GM19452 (cell line): ENCODE data around the gene BBS4.

Source experiments
- ATAC-seq: cut with Tn5 transposase; IDR thresholded peaks from one replicate; pipeline ENCODE4 v1.9.1; 2021; ENCODE audit not compliant: unreplicated experiment

BBS4 gene

DNA sequence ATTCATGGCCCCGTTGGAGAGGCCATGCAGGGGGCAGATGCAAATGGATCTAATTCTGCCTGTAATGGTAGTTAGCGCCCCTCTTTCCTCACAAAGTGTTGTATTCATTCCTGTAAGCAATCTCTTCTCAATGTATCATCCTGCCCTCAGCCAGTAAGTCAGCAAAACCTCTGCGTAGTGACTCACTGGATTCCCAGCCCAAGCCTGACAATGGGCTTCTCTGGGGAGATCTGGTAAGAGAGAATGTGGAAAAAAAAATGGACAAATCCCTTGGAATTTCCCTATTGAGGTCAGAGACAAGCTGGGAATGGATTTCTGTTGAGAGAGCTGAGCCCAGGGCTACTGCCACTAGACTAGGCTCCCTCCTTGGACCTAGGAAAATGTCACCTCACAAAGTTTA is 72.2 kb downstream of the BBS4 start:
- no peak for ATAC-seq

DNA sequence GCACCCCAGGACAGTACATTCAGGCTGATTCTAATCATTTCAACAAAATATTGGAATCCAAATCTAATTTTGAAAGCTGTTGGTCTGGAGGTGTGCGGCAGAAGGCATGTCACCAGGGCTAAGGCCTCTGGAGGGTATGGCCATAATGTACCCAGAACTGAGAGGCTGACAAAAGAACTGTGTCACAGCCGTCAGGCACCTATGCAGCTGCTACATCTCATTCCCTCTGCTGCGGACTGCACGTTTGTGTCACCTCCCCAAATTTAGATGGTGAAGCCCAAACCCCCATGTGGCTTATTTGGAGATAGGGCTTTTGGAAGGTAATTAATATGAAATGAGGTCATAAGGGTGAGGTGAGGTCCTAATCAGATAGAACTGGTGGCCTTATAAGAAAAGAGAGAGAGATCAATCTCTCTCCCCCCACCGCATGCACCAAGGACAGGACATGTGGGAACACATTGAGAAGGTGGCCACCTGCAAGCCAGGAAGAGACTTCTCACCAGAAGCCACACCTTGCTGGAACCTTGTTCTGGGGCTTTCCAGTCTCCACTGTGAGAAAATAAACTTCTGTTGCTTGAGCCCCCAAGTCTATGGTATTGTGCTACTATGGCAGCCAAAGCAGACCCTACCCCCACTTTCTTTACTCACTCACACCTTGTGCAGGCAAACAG is 74.7 kb downstream of the BBS4 start:
- no peak for ATAC-seq

DNA sequence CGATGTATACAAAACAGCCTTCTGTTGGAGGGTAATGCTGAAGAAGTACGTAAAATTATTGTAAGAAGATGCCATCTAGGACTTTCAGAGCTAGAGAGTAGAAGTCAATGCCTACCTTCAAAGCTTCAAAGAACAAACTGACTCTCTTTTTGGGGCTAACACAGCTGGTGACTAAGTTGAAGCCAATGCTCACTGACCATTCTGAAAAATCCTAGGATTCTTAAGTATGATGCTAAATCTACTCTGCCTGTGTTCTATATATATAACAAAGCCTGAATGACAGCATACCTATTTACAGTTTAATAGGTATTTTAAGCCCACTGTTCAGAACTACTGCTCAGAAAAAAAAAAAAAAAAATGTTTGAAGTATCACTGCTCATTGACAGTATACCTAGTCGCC is 78.6 kb downstream of the BBS4 start:
- no peak for ATAC-seq

DNA sequence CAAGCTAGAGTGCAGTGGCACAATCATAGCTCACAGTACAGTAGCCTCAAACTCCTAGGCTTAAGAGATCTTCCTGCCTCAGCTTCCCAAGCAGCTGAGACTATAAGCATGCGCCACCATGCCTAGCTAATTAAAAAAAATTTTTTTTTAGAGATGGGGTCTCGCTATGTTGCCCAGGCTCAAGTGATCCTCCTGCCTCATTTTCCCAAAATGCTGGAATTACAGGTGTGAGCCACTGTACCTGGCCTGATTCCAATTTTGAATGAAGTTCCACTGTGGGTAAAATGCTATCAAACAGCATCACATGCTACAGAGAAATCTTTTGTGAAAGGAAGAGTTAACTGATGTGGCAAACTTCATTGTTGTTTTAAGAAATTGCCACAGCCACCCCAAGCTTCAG is 80.0 kb downstream of the BBS4 start:
- no peak for ATAC-seq

DNA sequence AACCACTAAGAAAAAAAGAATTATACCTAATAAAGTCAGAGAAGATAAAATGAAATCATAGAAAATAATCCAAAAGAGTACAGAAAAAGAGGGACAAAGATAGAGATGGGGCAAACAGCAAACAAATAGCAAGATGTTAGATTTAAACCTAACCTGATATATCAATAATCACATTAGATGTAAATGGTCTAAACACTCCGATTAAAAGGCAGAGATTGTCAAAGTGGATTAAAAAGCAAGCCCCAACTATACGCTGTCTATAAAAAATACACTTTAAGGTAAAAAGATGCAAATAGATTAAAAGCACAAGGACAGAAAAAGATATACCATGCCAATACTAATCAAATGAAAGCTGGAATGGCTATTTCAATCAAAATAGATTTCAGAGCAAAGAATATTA is 80.8 kb downstream of the BBS4 start:
- ATAC-seq: no peak

DNA sequence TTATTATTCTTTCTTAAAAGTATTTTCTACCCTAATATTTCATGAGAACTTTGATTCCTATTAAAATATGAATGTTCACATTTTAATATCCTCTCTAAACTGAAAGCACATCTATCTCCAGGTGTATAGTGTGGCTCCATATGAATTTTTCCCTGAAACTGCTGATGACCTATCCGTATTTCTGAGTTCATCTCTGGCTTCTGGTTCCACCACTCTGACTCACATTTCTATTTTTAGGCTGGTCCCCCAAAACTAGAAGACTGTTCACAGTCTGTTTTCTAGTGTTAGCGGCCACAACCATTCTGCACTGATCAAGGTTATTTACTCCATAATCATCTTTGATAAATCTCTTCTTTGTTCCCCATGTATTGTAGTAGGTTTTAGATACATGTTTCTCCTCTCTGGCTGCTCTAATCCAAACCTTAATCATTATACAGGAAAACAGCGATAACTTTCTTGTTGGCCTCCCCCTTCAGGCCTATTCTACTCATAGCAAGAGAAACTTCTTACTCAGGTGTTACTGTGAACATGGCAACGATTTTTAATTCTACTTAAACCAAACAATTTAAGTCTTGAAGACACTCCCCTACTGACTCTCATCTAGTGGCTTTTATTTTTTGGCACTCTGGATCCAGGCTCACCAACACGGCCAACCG is 84.8 kb downstream of the BBS4 start:
- no peak for ATAC-seq

DNA sequence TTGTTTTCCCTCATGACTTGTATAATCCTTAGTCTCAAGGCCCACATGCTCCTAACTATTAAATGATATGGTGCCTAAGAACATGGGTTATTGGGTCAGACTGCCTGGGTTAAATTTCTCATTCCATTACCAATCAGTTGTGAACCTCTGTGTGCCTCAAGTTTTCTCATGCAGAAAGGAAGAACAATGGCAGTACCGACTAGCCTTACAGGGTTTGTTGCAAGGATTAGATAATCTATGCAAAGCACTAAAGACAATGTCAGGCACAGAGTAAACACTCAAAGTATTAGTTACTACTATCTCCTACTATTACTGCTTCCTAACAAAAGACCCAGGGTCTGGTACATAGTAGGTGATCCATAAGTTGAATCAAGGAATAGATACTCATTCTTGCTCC is 85.3 kb downstream of the BBS4 start:
- ATAC-seq: no peak

DNA sequence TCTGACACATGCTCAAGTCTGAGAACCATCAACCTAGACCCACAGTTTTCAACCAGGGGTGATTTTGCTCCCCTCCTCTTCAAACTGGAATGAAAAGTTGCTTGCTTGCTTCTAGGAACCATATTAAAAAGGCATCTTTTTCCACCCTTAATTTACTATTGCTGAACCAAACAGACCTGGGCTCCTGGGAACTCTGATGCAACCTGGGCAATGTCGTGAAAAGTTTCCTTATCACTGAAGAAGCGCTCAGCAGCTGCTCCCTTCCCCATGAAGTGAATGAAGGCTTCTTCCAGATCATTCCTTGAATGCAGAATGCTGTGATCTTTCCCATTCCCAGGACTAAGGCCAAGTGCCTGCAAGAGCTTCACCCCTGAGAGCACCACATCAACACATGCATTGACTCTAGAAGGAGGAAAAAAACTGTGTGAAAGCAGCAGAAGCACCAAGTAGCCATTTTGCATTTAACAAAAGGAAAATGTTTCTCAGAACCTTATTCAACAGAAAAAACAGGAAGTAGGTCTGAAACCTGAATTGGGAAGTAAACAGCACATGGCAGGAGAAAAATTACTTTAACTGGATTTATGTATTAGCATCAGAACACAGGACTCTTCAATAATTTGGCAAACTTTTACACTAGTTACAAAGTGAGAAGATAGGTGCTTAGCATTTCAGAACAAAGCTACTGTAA is 88.8 kb downstream of the BBS4 start:
- ATAC-seq: no peak

DNA sequence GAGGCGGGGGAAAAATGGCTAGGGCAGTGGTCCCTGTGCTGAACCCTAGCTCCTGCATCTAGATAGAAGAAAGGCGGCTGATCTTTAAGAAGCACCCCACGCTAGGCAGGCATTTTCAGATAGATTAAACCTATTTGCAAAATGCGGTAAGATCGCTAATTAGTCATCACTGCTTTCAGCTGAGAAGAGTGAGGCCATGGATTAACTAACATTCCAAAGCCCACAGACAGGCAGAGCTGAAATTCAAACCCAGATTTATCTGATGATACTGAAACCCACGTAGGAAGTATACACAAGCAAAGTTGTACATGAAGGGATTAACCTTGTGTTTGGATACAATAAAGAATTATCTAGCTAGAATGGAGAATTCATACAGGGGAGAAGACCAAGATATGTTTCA is 92.8 kb downstream of the BBS4 start:
- ATAC-seq: no peak

DNA sequence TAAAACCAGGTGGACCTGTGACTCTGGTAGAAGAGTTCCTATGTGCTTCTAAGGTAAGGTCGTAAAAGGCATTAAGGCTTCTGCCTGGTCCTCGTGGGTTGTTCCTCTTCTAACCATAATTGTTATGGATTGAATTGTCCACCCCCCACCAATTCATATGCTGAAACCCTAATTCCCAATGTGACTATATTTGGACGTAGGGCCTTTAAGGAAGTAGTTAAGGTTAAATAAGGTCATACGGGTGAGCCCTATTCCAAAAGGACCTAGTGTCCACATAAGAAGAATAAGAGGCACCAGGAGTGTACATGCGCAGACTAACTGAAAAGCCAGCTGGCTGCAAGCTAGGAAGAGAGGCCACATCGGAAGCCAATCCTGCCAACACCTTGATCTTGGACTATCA is 95.6 kb downstream of the BBS4 start:
- no peak for ATAC-seq

DNA sequence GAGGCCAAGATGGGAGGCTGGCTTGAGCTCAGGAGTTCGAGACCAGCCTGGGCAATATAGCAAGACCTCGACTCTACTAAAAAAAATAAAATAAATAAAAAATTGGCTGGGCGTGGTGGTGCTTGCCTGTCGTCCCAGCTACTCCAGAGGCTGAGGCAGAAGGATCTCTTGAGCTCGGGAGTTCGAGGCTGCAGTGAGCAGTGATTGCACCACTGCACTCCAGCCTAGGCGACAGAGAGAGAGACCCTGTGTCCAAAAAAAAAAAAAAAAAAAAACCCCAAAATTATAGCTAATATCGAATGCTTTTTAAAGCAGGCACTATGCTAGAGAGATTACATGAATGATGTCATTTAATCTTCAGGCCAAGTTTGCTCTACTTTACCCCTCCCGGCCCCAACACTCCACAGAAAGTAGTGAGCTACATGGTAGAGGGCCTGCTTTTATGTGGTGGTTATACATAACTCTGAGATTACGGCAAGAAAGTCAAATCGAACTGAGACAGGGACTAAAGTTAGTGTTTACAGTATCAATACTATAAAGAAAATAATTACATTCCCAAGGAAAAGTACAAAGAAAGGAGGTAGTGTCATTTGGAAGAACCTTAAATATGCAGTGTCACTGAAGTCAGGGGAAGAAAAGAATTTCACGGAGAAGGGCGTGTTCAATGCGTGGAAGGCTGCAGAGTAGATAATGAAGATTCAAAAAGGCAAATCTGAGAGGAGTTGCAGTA is 96.4 kb downstream of the BBS4 start:
- no peak for ATAC-seq

DNA sequence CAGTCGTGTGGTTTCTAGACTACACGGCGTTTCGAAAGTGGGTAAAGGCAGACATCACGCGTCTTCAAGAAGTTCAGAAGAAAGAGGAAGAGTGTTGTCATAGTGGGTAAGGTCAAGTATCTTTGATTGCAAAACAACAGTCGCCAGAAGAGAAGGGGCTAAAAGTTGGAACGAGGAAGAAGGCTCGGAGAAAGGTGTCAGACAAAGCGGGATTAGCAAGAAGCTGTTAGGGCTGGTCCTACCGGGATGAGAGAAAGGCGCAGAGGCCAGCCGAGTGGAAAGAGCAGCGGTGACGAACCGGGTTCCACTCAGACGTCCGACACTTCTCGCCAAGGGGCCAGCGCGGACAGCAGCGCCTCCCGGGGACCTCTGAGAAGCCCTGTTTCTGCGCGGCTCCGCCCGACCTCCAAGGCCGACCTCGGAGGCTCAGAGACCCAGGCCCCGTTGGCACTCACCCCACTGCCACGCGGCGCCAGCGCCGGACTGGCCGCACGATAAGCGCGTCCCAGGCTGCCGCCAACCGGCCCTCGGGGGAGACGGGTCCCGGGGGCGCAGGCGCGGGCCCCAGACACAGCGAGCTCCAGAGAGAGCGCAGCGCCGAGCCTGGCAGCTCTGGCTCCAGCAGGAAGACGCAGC is 97.1 kb downstream of the BBS4 start:
- peak; percentile 34 for ATAC-seq

DNA sequence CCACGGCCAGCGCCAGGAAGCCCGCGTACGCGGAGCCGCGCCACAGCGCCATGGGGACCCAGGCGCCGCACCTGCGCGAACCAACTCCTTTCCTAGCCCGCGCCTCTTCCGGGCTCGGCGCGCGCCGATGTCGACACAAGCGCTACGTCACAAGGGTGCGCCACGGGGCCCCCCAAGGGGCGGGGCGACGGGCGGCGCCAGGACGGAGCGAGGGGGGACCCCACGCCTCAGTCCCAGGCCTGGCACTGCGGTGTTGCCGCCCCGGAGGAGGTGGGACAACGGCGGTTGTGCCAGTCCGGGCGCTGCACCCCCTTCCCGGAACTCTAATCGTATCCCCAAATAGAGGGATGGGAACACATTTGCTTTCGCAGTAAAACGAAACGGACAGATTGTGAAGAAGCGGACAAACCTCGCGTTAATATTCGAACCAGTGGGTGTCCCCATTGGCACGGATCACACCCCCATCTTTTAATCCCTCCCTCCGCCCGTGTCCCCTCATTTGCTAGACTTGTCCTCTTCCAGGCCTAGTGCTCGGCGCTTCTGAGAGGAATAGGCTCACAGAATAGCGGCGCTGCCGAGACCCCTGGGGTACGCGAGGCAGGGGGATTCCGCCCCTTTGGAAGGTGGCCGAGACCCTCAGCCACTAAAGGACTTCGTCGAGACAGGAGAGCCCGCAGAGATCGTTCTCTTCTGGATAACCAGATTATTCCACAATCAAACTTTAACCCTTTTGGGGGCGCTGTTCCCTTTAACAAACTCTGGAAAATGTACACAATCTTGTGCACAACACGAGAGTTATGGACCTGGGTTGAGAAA is 97.8 kb downstream of the BBS4 start, which contains the start of gene ADPGK:
TSS of gene ADPGK (minus strand) at position 119 of the 816 bp plus-strand sequence. CDS start at position 52, 67 bp downstream.
- peak; percentile 74 for ATAC-seq

DNA sequence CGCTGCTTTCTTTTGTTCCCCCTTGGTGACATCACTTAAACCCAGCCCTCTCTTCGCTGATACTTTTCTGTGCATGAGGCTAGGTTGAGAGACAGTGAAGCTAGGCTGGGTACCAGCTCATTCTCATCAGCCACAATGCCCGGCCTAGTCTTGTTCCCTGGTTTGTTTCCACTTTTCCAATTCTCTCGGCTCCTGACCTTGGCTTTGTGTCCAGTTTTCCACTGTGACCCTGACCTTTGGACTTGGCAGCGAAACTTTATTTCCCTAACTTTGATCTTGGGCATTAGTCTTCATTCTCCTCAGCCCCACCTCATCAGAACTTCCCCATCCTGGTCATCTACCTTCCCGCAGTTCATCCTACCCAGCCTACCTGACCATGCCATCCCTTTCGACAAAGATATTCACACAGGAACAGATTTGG is 98.5 kb downstream of the BBS4 start:
- ATAC-seq: no peak

DNA sequence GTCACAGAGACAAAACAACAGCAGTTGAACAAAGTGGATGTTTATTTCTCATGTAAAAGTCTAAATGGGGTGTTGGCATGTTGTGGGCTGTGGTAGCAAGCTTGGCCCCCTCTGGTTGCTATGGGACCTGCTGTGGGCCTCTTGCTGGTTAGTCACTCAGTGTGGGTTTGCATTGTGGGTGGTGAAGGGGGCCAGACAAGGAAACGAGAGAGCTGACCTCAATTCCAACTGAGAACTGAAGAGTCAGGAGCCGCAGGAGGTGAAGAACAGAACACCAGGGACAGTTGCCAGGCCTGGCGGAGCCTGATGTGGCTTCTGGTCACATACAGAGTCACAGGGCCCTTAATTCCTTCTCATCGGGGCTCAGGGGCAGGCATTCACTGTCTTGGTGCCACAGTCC is 99.4 kb downstream of the BBS4 start:
- no peak for ATAC-seq

DNA sequence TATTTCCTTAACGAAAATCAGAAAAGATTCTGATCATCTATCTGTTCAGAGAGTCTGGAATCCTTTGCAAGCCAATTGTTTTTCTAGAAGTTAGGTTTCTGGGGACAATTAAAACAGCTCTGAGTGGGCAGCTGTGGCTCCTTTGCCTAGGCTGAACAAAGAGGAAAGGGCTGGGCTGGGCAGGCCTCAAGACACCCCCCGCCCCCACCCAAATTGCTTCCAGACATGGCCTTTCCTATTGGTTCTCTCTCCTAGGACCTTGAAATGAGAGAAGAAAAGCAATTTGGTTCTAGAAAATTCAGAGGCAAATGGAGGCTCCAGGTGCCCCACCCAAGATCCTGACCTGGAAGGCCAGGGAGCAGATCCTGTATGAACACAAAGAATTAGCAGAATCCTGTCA is 99.8 kb downstream of the BBS4 start:
- ATAC-seq: no peak

DNA sequence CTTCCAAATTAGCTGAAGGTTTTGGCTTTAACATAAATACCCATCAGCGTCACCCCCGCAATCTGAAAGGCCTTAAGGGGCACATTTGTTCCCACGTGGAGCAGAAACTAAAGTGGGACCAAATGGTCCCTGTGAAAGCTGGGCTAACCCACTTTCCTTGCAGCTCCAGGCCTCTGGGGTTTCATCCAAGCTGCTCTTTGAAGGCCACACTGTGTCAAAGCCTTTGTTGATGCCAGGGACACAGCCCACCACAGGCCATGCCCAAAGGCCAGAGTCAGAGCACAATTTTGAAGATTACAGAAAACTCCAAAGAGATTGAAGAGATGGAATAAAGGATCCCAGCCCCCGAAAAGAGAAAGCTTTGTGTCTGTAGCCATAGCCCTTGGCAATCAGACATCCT is 100.2 kb downstream of the BBS4 start:
- no peak for ATAC-seq

DNA sequence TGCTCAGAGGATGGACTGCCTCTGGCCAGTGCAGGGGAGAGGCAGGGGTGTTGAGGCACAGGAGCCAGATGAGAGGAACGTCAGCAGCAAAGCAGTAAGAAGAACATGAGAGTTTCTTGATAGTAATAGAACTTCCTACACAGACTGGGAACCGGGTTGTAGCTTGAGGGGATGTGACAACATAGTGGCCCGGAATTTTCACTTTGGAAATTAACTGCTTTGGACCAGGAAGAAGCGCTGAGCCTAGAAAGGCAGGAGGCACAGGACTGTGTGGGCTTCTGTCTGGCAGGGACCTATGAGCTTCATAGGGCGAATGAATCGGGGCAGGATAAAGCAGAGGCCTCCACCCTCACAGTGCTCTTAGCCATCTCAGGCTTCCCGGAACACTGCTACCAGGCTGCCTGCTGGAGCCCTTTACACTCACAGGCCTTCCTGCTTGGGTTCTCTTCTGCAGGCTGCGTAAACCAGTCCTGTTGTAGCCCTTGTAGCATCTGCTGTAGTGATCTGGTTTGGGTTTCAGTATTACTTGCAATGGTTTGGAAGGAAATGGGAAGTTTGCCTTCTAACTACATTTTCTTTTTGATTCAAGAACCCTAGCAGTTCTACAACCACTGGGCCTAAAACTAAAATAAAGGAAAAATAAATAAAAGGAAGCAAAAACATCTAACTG is 100.8 kb downstream of the BBS4 start:
- no peak for ATAC-seq

DNA sequence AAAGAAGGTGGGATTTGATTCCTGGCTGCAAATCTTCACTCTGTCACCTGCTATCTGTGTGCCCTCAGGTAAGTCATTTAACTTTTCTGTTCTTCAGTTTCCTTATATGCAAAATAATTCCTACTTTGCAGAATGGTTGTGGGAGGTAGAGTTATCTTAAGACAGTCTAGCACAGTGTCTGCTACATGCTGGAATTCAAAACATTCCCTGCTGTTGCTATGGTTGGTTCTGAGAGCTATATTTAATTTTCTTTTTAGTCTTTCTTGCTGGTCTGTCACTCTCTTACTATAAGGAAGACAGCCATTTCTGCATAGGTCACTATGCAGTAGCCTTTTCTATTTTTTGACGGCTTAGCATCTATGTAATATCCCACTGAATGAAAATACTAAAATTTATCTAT is 101.5 kb downstream of the BBS4 start:
- no peak for ATAC-seq
